IMR-90 (cell line): ENCODE results near the gene LRRC18. TPM values are rescaled to one million over a fixed set of nuclear protein-coding genes. Genes with fewer than 3 reads are reported as not detected.

ENCODE experiments used
- ATAC-seq: fragments of 200-7000 bp; cut with Tn5 transposase; 2 replicates; pipeline ENCODE4 v1.9.1; 2020; ENCODE audit warnings: low read depth, mild to moderate bottlenecking, moderate library complexity
- BruUV-seq: library from RNA; stranded (reverse); fragments of 400-500 nt; replicated peaks from 2 replicates; lab custom pipeline; 2021; lab: Mats Ljungman, UMichigan
- CTCF ChIA-PET: fragments of 300-600 bp; formaldehyde crosslinking; extraction: SDS; loops from one replicate; lab custom pipeline; 2021; ENCODE audit warnings: antibody characterized with exemption; lab: Yijun Ruan, JAX
- POLR2A ChIA-PET: fragments of 300-600 bp; sonication (Branson Sonifier 250); formaldehyde crosslinking; loops from one replicate; lab custom pipeline; 2022; ENCODE audit warnings: antibody characterized with exemption; ENCODE audit not compliant: unreplicated experiment; lab: Charles Lee
- DNase-seq: peaks from one replicate; pipeline ENCODE4 v3.0.0; 2013
- H2AFZ ChIP-seq: replicated peaks from 2 replicates; pipeline ENCODE3; 2013; ENCODE audit warnings: low read length, mild to moderate bottlenecking; ENCODE audit not compliant: poor library complexity
- H2AK5ac ChIP-seq: 2 replicates; pipeline ENCODE4 v1.6.1; 2013; ENCODE audit warnings: low read depth, low read length, inconsistent platforms
- H2AK9ac ChIP-seq: replicated peaks from 2 replicates; pipeline ENCODE3; 2013; ENCODE audit warnings: mild to moderate bottlenecking, low read depth, low read length, moderate library complexity; ENCODE audit not compliant: poor library complexity
- H2BK120ac ChIP-seq: 2 replicates; pipeline ENCODE4 v1.6.1; 2013; ENCODE audit warnings: low read depth, low read length, inconsistent platforms
- H2BK15ac ChIP-seq: 3 replicates; pipeline ENCODE4 v1.6.1; 2013; ENCODE audit warnings: low read depth, low read length, inconsistent platforms
- H2BK20ac ChIP-seq: 2 replicates; pipeline ENCODE4 v1.6.1; 2013; ENCODE audit warnings: low read depth, mild to moderate bottlenecking, inconsistent platforms, low read length, moderate library complexity
- H2BK5ac ChIP-seq: 2 replicates; pipeline ENCODE4 v1.6.1; 2013; ENCODE audit warnings: mild to moderate bottlenecking, low read depth, low read length, inconsistent platforms; ENCODE audit not compliant: poor library complexity, severe bottlenecking
- H3K14ac ChIP-seq: replicated peaks from 2 replicates; pipeline ENCODE4 v1.6.1; 2013; ENCODE audit warnings: low read depth, low read length, inconsistent platforms
- H3K18ac ChIP-seq: 2 replicates; pipeline ENCODE4 v1.6.1; 2013; ENCODE audit warnings: low read depth, low read length, control low read depth
- H3K23ac ChIP-seq: 2 replicates; pipeline ENCODE4 v1.6.1; 2013; ENCODE audit warnings: low read depth, low read length, inconsistent platforms
- H3K27ac ChIP-seq: 2 replicates; pipeline ENCODE4 v1.5.1; 2013; ENCODE audit warnings: mild to moderate bottlenecking, control low read depth, low read length; ENCODE audit not compliant: insufficient read depth
- H3K27me3 ChIP-seq: 2 replicates; pipeline ENCODE4 v1.6.1; 2013; ENCODE audit warnings: low read length; ENCODE audit not compliant: control insufficient read depth, insufficient read depth
- H3K36me3 ChIP-seq: 2 replicates; pipeline ENCODE4 v1.6.1; 2013; ENCODE audit warnings: low read length, mixed read lengths; ENCODE audit not compliant: control insufficient read depth, insufficient read depth
- H3K4ac ChIP-seq: 2 replicates; pipeline ENCODE4 v1.6.1; 2013; ENCODE audit warnings: low read depth, low read length, inconsistent platforms
- H3K4me1 ChIP-seq: 2 replicates; pipeline ENCODE4 v1.6.1; 2013; ENCODE audit warnings: low read length, mixed read lengths; ENCODE audit not compliant: control insufficient read depth, insufficient read depth
- H3K4me2 ChIP-seq: 2 replicates; pipeline ENCODE4 v1.6.1; 2013; ENCODE audit warnings: low read depth, mild to moderate bottlenecking, control low read depth, low read length, moderate library complexity
- H3K4me3 ChIP-seq: 2 replicates; pipeline ENCODE4 v1.5.1; 2013; ENCODE audit warnings: low read depth, mild to moderate bottlenecking, control low read depth, low read length, moderate library complexity; ENCODE audit not compliant: insufficient read depth
- H3K56ac ChIP-seq: 2 replicates; pipeline ENCODE4 v1.6.1; 2013; ENCODE audit warnings: low read length, inconsistent platforms; ENCODE audit not compliant: insufficient read depth; ENCODE audit errors: extremely low read depth
- H3K79me1 ChIP-seq, 2 experiments: 2 replicates each; pipeline ENCODE4 v1.6.1; 2013; ENCODE audit warnings: low read length in 2 of 2, inconsistent platforms in 1 of 2, low read depth in 1 of 2
- H3K9ac ChIP-seq: 2 replicates; pipeline ENCODE4 v1.6.1; 2013; ENCODE audit warnings: low read depth, low read length, control low read depth
- H3K9me1 ChIP-seq: 2 replicates; pipeline ENCODE4 v1.6.1; 2013; ENCODE audit warnings: low read length, inconsistent platforms; ENCODE audit not compliant: insufficient read depth
- H3K9me3 ChIP-seq: 2 replicates; pipeline ENCODE4 v1.6.1; 2013; ENCODE audit warnings: low read length; ENCODE audit not compliant: control insufficient read depth, insufficient read depth
- H4K20me1 ChIP-seq: 2 replicates; pipeline ENCODE4 v1.6.1; 2013; ENCODE audit warnings: low read length, inconsistent platforms; ENCODE audit not compliant: insufficient read depth
- H4K5ac ChIP-seq: 2 replicates; pipeline ENCODE4 v1.6.1; 2013; ENCODE audit warnings: mild to moderate bottlenecking, low read depth, low read length, control low read depth
- H4K8ac ChIP-seq, 2 experiments: 2 replicates each; pipeline ENCODE4 v1.6.1; 2013; ENCODE audit warnings: low read depth in 2 of 2, low read length in 2 of 2, control low read depth in 1 of 2, inconsistent platforms in 1 of 2
- H4K91ac ChIP-seq: 2 replicates; pipeline ENCODE4 v1.6.1; 2013; ENCODE audit warnings: low read depth, low read length, inconsistent platforms; ENCODE audit not compliant: insufficient read depth
- BHLHE40 ChIP-seq: fragments of 150-350 bp; IDR thresholded peaks from 2 replicates; pipeline ENCODE4 v1.6.1; 2016; ENCODE audit warnings: mild to moderate bottlenecking, low read depth, low read length
- CEBPB ChIP-seq: IDR thresholded peaks from 2 replicates; pipeline ENCODE4 v1.6.1; 2012; ENCODE audit warnings: low read depth, low read length, improper control_type of control experiment
- CHD1 ChIP-seq: IDR thresholded peaks from 2 replicates; pipeline ENCODE4 v1.6.1; 2012; ENCODE audit warnings: low read depth, low read length, improper control_type of control experiment
- FOS ChIP-seq: fragments of 150-350 bp; IDR thresholded peaks from 2 replicates; pipeline ENCODE4 v1.6.1; 2016; ENCODE audit warnings: low read depth, low read length
- MAFK ChIP-seq: IDR thresholded peaks from 2 replicates; pipeline ENCODE4 v1.6.1; 2012; ENCODE audit warnings: low read depth, low read length, improper control_type of control experiment
- MAZ ChIP-seq: IDR thresholded peaks from 2 replicates; pipeline ENCODE4 v1.6.1; 2012; ENCODE audit warnings: low read depth, mild to moderate bottlenecking, low read length, improper control_type of control experiment, moderate library complexity, borderline replicate concordance
- MXI1 ChIP-seq: IDR thresholded peaks from 2 replicates; pipeline ENCODE4 v1.6.1; 2012; ENCODE audit warnings: low read depth, mild to moderate bottlenecking, low read length, moderate library complexity, borderline replicate concordance
- NFE2L2 ChIP-seq: fragments of 150-350 bp; IDR thresholded peaks from 2 replicates; pipeline ENCODE4 v1.6.1; 2016; ENCODE audit warnings: low read depth, mild to moderate bottlenecking, low read length
- POLR2A ChIP-seq: IDR thresholded peaks from 2 replicates; pipeline ENCODE4 v1.6.1; 2012; ENCODE audit warnings: mild to moderate bottlenecking, low read depth, low read length
- RAD21 ChIP-seq: IDR thresholded peaks from 2 replicates; pipeline ENCODE4 v1.6.1; 2012; ENCODE audit warnings: low read length, improper control_type of control experiment
- RCOR1 ChIP-seq: IDR thresholded peaks from 2 replicates; pipeline ENCODE4 v1.6.1; 2012; ENCODE audit warnings: mild to moderate bottlenecking, low read length, improper control_type of control experiment; ENCODE audit not compliant: insufficient replicate concordance
- RFX5 ChIP-seq: IDR thresholded peaks from 2 replicates; pipeline ENCODE4 v1.8.0; 2012; ENCODE audit warnings: low read depth, mild to moderate bottlenecking, low read length, moderate library complexity
- SMC3 ChIP-seq: fragments of 150-350 bp; IDR thresholded peaks from 2 replicates; pipeline ENCODE4 v1.6.1; 2016; ENCODE audit warnings: low read depth, mild to moderate bottlenecking, antibody characterized with exemption, low read length, moderate library complexity
- WGBS, 2 experiments: methylation state at CpG; one replicate each; pipeline versions ENCODE4 v1.1.5 to v1.1.7; 2013; ENCODE audit warnings: missing lambda C conversion rate in 2 of 2; ENCODE audit not compliant: insufficient read length in 1 of 2; ENCODE audit errors: extremely low coverage in 2 of 2; 5-methylcytosine and 5-hydroxymethylcytosine counted together
- dilution Hi-C: fragments of 300-500 bp; cut with HindIII; formaldehyde crosslinking; loops from one replicate; pipeline ENCODE4 v1.14.3; 2018; ENCODE audit warnings: low sequenced_read_pairs; ENCODE audit not compliant: unreplicated experiment
- in situ Hi-C: fragments of 300-500 bp; cut with MboI; formaldehyde crosslinking; loops from 3 replicates; pipeline ENCODE4 v1.14.3; 2019; ENCODE audit warnings: low sequenced_read_pairs, inconsistent platforms, mixed read lengths
- intact Hi-C: fragments of 100-400 bp; cut with micrococcal nuclease; formaldehyde crosslinking; loops from 2 replicates; pipeline ENCODE4 v1.10.0; 2022
- polyA plus RNA-seq, 3 experiments: library from polyadenylated mRNA; depleted of rRNA; stranded (reverse); fragments of >200 nt; gene quantifications; 2 replicates each; pipeline ENCODE4 v1.2.3, GENCODE V29; 2012; ENCODE audit warnings: low replicate concordance in 1 of 3
- total RNA-seq: library from RNA; depleted of rRNA; stranded (reverse); fragments of >200 nt; gene quantifications from 2 replicates; pipeline ENCODE4 v1.2.3, GENCODE V29; 2012
- TF ChIP-seq, protein P1 (sequence below): fragments of 150-350 bp; IDR thresholded peaks from 2 replicates; pipeline ENCODE4 v1.6.1; 2017; ENCODE audit warnings: mild to moderate bottlenecking, antibody characterized with exemption, low read length, low read depth
- TF ChIP-seq, protein P2 (sequence below): fragments of 150-350 bp; IDR thresholded peaks from 2 replicates; pipeline ENCODE4 v1.6.1; 2016; ENCODE audit warnings: low read depth, mild to moderate bottlenecking, low read length, moderate library complexity, borderline replicate concordance
- TF ChIP-seq, protein P3 (sequence below): conservative IDR thresholded peaks from 2 replicates; pipeline ENCODE4 v1.5.1; 2012; ENCODE audit warnings: mild to moderate bottlenecking, low read depth, low read length, improper control_type of control experiment

LRRC18 gene
- total and polyA plus RNA-seq, 2 of the 4 experiments (the other 2 are of a cell fraction), result not detected

DNA sequence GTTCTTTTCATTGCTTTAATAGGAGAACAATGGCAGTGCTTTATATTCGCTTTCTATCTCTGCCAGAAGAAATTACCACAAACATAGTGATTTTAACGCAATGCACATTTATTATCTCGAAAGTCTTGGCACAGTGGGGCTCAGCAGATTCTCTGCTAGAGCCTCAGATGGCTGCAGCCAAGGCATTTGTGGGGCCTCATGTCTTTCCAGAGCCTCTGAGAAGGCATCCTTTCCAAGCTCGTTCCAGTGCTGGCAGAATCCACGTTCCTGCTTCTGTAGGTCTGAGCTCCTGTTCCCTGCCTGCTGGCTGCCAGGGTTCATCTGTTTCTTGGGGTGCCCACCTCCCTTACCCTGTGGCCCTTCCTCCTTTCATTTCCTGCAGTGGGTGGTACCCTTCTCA lies 60.2 kb downstream of the LRRC18 start:
- ATAC-seq (no peak), DNase-seq (no peak)
- in situ Hi-C loops (no loop called here), dilution Hi-C loops (no loop called here), intact Hi-C loops (no loop called here)
- no peaks in the 10 kb centered on the region for H3K4me1 ChIP-seq
- no peak overlapping the region for H3K27ac ChIP-seq
- BruUV-seq, result no TSS peak
- H3K4me3 ChIP-seq, result no peak overlapping the region
- no peak overlapping the region for H3K4ac ChIP-seq
- 35% methylated on average over 3 of the region's 5 CpGs; no CpG with 5 or more reads in 1 of the 2 experiments for WGBS, 2 experiments
- no peak overlapping the region for H2BK15ac ChIP-seq
- no peak overlapping the region for H2AK9ac ChIP-seq
- no peak overlapping the region for H2BK20ac ChIP-seq
- H3K9ac ChIP-seq, result no peak overlapping the region
- no peak overlapping the region for H2BK120ac ChIP-seq
- no peak overlapping the region for H2BK5ac ChIP-seq
- no peak overlapping the region for H3K56ac ChIP-seq
- H4K20me1 ChIP-seq, result no peaks in the 10 kb centered on the region
- no peaks in the 10 kb centered on the region for H3K79me1 ChIP-seq
- no peak overlapping the region for H3K14ac ChIP-seq
- peaks cover 6% of the 10 kb centered on the region for H3K27me3 ChIP-seq
- no peak overlapping the region for H3K23ac ChIP-seq
- H3K36me3 ChIP-seq, result no peaks in the 10 kb centered on the region
- no peak overlapping the region for H3K4me2 ChIP-seq
- H2AFZ ChIP-seq, result no peak overlapping the region
- no peaks in the 10 kb centered on the region for H3K9me1 ChIP-seq
- no peaks in the 10 kb centered on the region for H3K9me3 ChIP-seq
- H4K91ac ChIP-seq, result no peak overlapping the region
- H2AK5ac ChIP-seq, result no peak overlapping the region
- no peak overlapping the region for H3K18ac ChIP-seq
- no peak for TF ChIP-seq FOS
- no peak for TF ChIP-seq MAZ
- no peak for TF ChIP-seq NFE2L2
- no peak for TF ChIP-seq RCOR1
- no peak for TF ChIP-seq RAD21
- no peak for TF ChIP-seq SMC3
- TF ChIP-seq CHD1, result no peak
- TF ChIP-seq MXI1, result no peak
- no peak for TF ChIP-seq RFX5
- no peak for TF ChIP-seq BHLHE40
- TF ChIP-seq CEBPB, result no peak
- TF ChIP-seq POLR2A, result no peak
- TF ChIP-seq, protein P1, sequence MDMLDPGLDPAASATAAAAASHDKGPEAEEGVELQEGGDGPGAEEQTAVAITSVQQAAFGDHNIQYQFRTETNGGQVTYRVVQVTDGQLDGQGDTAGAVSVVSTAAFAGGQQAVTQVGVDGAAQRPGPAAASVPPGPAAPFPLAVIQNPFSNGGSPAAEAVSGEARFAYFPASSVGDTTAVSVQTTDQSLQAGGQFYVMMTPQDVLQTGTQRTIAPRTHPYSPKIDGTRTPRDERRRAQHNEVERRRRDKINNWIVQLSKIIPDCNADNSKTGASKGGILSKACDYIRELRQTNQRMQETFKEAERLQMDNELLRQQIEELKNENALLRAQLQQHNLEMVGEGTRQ, result no peak
- TF ChIP-seq, protein P2, sequence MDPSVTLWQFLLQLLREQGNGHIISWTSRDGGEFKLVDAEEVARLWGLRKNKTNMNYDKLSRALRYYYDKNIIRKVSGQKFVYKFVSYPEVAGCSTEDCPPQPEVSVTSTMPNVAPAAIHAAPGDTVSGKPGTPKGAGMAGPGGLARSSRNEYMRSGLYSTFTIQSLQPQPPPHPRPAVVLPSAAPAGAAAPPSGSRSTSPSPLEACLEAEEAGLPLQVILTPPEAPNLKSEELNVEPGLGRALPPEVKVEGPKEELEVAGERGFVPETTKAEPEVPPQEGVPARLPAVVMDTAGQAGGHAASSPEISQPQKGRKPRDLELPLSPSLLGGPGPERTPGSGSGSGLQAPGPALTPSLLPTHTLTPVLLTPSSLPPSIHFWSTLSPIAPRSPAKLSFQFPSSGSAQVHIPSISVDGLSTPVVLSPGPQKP, result no peak
- TF ChIP-seq MAFK, result no peak
- TF ChIP-seq, protein P3, sequence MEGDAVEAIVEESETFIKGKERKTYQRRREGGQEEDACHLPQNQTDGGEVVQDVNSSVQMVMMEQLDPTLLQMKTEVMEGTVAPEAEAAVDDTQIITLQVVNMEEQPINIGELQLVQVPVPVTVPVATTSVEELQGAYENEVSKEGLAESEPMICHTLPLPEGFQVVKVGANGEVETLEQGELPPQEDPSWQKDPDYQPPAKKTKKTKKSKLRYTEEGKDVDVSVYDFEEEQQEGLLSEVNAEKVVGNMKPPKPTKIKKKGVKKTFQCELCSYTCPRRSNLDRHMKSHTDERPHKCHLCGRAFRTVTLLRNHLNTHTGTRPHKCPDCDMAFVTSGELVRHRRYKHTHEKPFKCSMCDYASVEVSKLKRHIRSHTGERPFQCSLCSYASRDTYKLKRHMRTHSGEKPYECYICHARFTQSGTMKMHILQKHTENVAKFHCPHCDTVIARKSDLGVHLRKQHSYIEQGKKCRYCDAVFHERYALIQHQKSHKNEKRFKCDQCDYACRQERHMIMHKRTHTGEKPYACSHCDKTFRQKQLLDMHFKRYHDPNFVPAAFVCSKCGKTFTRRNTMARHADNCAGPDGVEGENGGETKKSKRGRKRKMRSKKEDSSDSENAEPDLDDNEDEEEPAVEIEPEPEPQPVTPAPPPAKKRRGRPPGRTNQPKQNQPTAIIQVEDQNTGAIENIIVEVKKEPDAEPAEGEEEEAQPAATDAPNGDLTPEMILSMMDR, result no peak
- no peak overlapping the region for H4K5ac ChIP-seq
- no peak overlapping the region for H4K8ac ChIP-seq
- ChIA-PET POLR2A (no interaction called here), CTCF (no interaction called here)
